Hepatocyte (in vitro differentiated cells): ENCODE data around the gene CDC5L. TPM values are rescaled to one million over a fixed set of nuclear protein-coding genes. Genes with fewer than 3 reads are reported as not detected.

Experiments used
- DNase-seq: peaks from one replicate; pipeline ENCODE4 v3.0.0-alpha.2; 2016; ENCODE audit warnings: low spot score
- H2AFZ ChIP-seq: fragments of 200-600 bp; sonication (generic); 2 replicates; pipeline ENCODE4 v1.6.0; 2016; ENCODE audit warnings: antibody characterized with exemption, mild to moderate bottlenecking
- H3K27ac ChIP-seq: fragments of 200-600 bp; sonication (generic); 2 replicates; pipeline ENCODE4 v1.5.1; 2016; ENCODE audit warnings: mild to moderate bottlenecking
- H3K27me3 ChIP-seq: fragments of 200-600 bp; sonication (generic); 2 replicates; pipeline ENCODE4 v1.6.1; 2016
- H3K36me3 ChIP-seq: fragments of 200-600 bp; sonication (generic); replicated peaks from 2 replicates; pipeline ENCODE4 v1.5.1; 2016; ENCODE audit warnings: low read depth; ENCODE audit not compliant: insufficient read depth
- H3K4me1 ChIP-seq: fragments of 200-600 bp; sonication (generic); 2 replicates; pipeline ENCODE4 v1.5.1; 2016; ENCODE audit warnings: mild to moderate bottlenecking, moderate library complexity; ENCODE audit not compliant: insufficient read depth
- H3K4me2 ChIP-seq: fragments of 200-600 bp; sonication (generic); 2 replicates; pipeline ENCODE4 v1.6.0; 2016
- H3K4me3 ChIP-seq: fragments of 200-600 bp; sonication (generic); 2 replicates; pipeline ENCODE4 v1.5.1; 2016; ENCODE audit warnings: mild to moderate bottlenecking
- H3K79me2 ChIP-seq: fragments of 200-600 bp; sonication (generic); 2 replicates; pipeline ENCODE4 v1.6.0; 2017; ENCODE audit warnings: mild to moderate bottlenecking
- H3K9me2 ChIP-seq: fragments of 200-600 bp; sonication (generic); replicated peaks from 2 replicates; pipeline ENCODE4 v1.6.0; 2017; ENCODE audit warnings: mild to moderate bottlenecking; ENCODE audit not compliant: insufficient read depth
- H3K9me3 ChIP-seq: fragments of 200-600 bp; sonication (generic); 2 replicates; pipeline ENCODE4 v1.5.1; 2016; ENCODE audit warnings: low read depth, mild to moderate bottlenecking
- H4K20me1 ChIP-seq: fragments of 200-600 bp; sonication (generic); 2 replicates; pipeline ENCODE4 v1.6.0; 2016; ENCODE audit warnings: mild to moderate bottlenecking; ENCODE audit not compliant: insufficient read depth, poor library complexity, severe bottlenecking
- CTCF ChIP-seq: fragments of 200-600 bp; sonication (generic); IDR thresholded peaks from 2 replicates; pipeline ENCODE4 v1.5.1; 2016; ENCODE audit warnings: antibody characterized with exemption, mild to moderate bottlenecking; ENCODE audit not compliant: poor library complexity
- EZH2 ChIP-seq: fragments of 200-600 bp; sonication (generic); IDR thresholded peaks from 2 replicates; pipeline ENCODE4 v1.6.1; 2016; ENCODE audit warnings: antibody characterized with exemption, mild to moderate bottlenecking, borderline replicate concordance
- EZH2phosphoT487 ChIP-seq: fragments of 200-600 bp; sonication (generic); IDR thresholded peaks from one replicate; pipeline ENCODE4 v1.6.1; 2018; ENCODE audit warnings: antibody characterized with exemption, mild to moderate bottlenecking, low read depth, moderate library complexity; ENCODE audit not compliant: unreplicated experiment, severe bottlenecking
- WGBS: methylation state at CpG from one replicate; pipeline ENCODE4 v1.1.6; 2016; ENCODE audit warnings: low lambda C conversion rate; ENCODE audit errors: missing lambda C conversion rate; 5-methylcytosine and 5-hydroxymethylcytosine counted together
- polyA plus RNA-seq: library from polyadenylated mRNA; unstranded; fragments of >200 nt; fragmentation: Nextera tagmentation; extraction: Ambion mirVana; gene quantifications from 2 replicates; pipeline ENCODE4 v1.2.1, GENCODE V29; 2016
- total RNA-seq: library from RNA; depleted of rRNA; stranded (reverse); fragments of >200 nt; gene quantifications from 2 replicates; pipeline ENCODE4 v1.2.3, GENCODE V29; 2014

The CDC5L gene
- total and polyA plus RNA-seq, 2 experiments from 2014 or later = 10.0 to 23.1 TPM

DNA sequence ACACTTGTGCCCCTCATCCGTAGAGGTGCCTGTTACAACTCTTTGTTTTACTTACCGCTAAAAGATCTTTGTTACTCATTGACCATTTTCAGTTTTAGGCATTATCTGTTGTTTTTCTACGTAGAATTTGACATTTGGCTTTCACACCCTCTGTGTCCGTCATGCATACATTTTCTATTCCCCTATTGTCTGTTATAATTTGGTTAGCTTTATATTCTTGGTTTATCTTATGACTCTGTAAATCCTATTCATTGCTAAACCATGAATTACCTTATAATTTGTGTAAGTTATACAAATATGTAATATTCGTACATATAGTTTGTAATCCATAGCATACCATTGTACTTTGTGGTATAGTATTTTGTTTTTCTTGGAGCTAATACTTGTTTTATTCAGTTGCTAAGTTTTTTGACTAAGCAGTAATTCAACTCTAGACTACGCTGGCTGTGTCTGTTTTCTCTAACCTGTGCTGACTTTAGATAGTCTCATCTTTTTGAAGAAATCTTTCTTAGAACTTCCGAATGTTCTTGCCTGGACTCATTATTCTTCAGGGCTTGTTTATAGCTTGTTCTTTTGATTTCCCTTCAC is 21.8 kb downstream of the CDC5L start:
- peaks cover 46% of the 10 kb centered on the region for H3K79me2 ChIP-seq
- H3K27me3 ChIP-seq = no peaks in the 10 kb centered on the region
- DNase-seq = no peak
- H3K4me1 ChIP-seq = no peaks in the 10 kb centered on the region
- WGBS = 82% methylated on average over 7 of the region's 7 CpGs
- H3K4me2 ChIP-seq = no peak overlapping the region
- H3K9me2 ChIP-seq = no peaks in the 10 kb centered on the region
- H4K20me1 ChIP-seq = peaks cover 7% of the 10 kb centered on the region
- H3K27ac ChIP-seq = no peak overlapping the region
- H3K36me3 ChIP-seq = no peaks in the 10 kb centered on the region
- H3K4me3 ChIP-seq = no peak overlapping the region
- TF ChIP-seq EZH2phosphoT487 = no peak
- TF ChIP-seq EZH2 = no peak
- no peak for TF ChIP-seq CTCF
- no peaks in the 10 kb centered on the region for H3K9me3 ChIP-seq
- H2AFZ ChIP-seq = no peak overlapping the region

- no peak overlapping the region for H3K27ac ChIP-seq
- H3K27me3 ChIP-seq = no peaks in the 10 kb centered on the region
- WGBS = 91% methylated on average over 1 of the region's 1 CpG
- TF ChIP-seq EZH2phosphoT487 (no peak), CTCF (no peak), EZH2 (no peak)
- no peaks in the 10 kb centered on the region for H3K9me3 ChIP-seq
- H3K4me2 ChIP-seq = no peak overlapping the region
- no peak overlapping the region for H3K4me3 ChIP-seq
- H4K20me1 ChIP-seq = peaks cover 2% of the 10 kb centered on the region
- no peaks in the 10 kb centered on the region for H3K4me1 ChIP-seq
- H3K79me2 ChIP-seq = peaks cover 46% of the 10 kb centered on the region
- H3K9me2 ChIP-seq = no peaks in the 10 kb centered on the region
- H2AFZ ChIP-seq = no peak overlapping the region
- DNase-seq = no peak
- no peaks in the 10 kb centered on the region for H3K36me3 ChIP-seq
Observed at GRCh38 chr6:44410363-44410762, 22.9 kb downstream of the CDC5L start.

DNA sequence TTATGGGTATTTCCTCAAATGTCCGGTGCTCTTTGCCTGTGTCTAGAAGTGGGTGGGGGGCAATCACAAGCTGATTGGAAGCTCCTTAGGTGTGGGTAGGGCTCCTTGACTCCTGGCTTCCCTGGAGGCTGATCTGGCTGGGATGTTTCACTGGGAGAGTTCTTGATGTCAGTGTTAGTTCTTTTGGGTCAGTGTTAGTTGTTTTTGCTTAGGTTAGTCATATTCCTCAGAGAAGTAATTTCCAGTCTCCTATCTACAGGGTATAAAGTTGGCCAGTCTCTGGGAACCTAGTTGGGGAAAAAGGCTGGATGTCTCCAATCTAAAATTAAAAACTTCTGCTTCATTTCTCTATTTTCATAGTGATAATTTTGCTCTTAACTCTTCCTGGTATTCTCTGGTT is 23.6 kb downstream of the CDC5L start:
- TF ChIP-seq EZH2phosphoT487 = no peak
- TF ChIP-seq EZH2 = no peak
- TF ChIP-seq CTCF = no peak
- Histone ChIP-seq H3K36me3 (no peaks in the 10 kb centered on the region), H3K27me3 (no peaks in the 10 kb centered on the region), H4K20me1 (no peaks in the 10 kb centered on the region), H2AFZ (no peak overlapping the region), H3K4me1 (no peaks in the 10 kb centered on the region), H3K79me2 (peaks cover 44% of the 10 kb centered on the region), H3K27ac (no peak overlapping the region), H3K9me2 (no peaks in the 10 kb centered on the region), H3K4me3 (no peak overlapping the region), H3K9me3 (no peaks in the 10 kb centered on the region), H3K4me2 (no peak overlapping the region)
- DNase-seq = no peak
- WGBS = 86% methylated on average over 1 of the region's 1 CpG
